Hepatocyte (in vitro differentiated cells): Measurements from ENCODE around the gene APBA2. TPM values are rescaled to one million over a fixed set of nuclear protein-coding genes. Genes with fewer than 3 reads are reported as not detected.

ENCODE experiments used
- DNase-seq: peaks from one replicate; pipeline ENCODE4 v3.0.0-alpha.2; 2016; ENCODE audit warnings: low spot score
- H2AFZ ChIP-seq: fragments of 200-600 bp; sonication (generic); 2 replicates; pipeline ENCODE4 v1.6.0; 2016; ENCODE audit warnings: antibody characterized with exemption, mild to moderate bottlenecking
- H3K27ac ChIP-seq: fragments of 200-600 bp; sonication (generic); 2 replicates; pipeline ENCODE4 v1.5.1; 2016; ENCODE audit warnings: mild to moderate bottlenecking
- H3K27me3 ChIP-seq: fragments of 200-600 bp; sonication (generic); 2 replicates; pipeline ENCODE4 v1.6.1; 2016
- H3K36me3 ChIP-seq: fragments of 200-600 bp; sonication (generic); replicated peaks from 2 replicates; pipeline ENCODE4 v1.5.1; 2016; ENCODE audit warnings: low read depth; ENCODE audit not compliant: insufficient read depth
- H3K4me1 ChIP-seq: fragments of 200-600 bp; sonication (generic); 2 replicates; pipeline ENCODE4 v1.5.1; 2016; ENCODE audit warnings: mild to moderate bottlenecking, moderate library complexity; ENCODE audit not compliant: insufficient read depth
- H3K4me2 ChIP-seq: fragments of 200-600 bp; sonication (generic); 2 replicates; pipeline ENCODE4 v1.6.0; 2016
- H3K4me3 ChIP-seq: fragments of 200-600 bp; sonication (generic); 2 replicates; pipeline ENCODE4 v1.5.1; 2016; ENCODE audit warnings: mild to moderate bottlenecking
- H3K79me2 ChIP-seq: fragments of 200-600 bp; sonication (generic); 2 replicates; pipeline ENCODE4 v1.6.0; 2017; ENCODE audit warnings: mild to moderate bottlenecking
- H3K9me2 ChIP-seq: fragments of 200-600 bp; sonication (generic); replicated peaks from 2 replicates; pipeline ENCODE4 v1.6.0; 2017; ENCODE audit warnings: mild to moderate bottlenecking; ENCODE audit not compliant: insufficient read depth
- H3K9me3 ChIP-seq: fragments of 200-600 bp; sonication (generic); 2 replicates; pipeline ENCODE4 v1.5.1; 2016; ENCODE audit warnings: low read depth, mild to moderate bottlenecking
- H4K20me1 ChIP-seq: fragments of 200-600 bp; sonication (generic); 2 replicates; pipeline ENCODE4 v1.6.0; 2016; ENCODE audit warnings: mild to moderate bottlenecking; ENCODE audit not compliant: insufficient read depth, poor library complexity, severe bottlenecking
- EZH2 ChIP-seq: fragments of 200-600 bp; sonication (generic); IDR thresholded peaks from 2 replicates; pipeline ENCODE4 v1.6.1; 2016; ENCODE audit warnings: antibody characterized with exemption, mild to moderate bottlenecking, borderline replicate concordance
- EZH2phosphoT487 ChIP-seq: fragments of 200-600 bp; sonication (generic); IDR thresholded peaks from one replicate; pipeline ENCODE4 v1.6.1; 2018; ENCODE audit warnings: antibody characterized with exemption, mild to moderate bottlenecking, low read depth, moderate library complexity; ENCODE audit not compliant: unreplicated experiment, severe bottlenecking
- WGBS: methylation state at CpG from one replicate; pipeline ENCODE4 v1.1.6; 2016; ENCODE audit warnings: low lambda C conversion rate; ENCODE audit errors: missing lambda C conversion rate; 5-methylcytosine and 5-hydroxymethylcytosine counted together
- polyA plus RNA-seq: library from polyadenylated mRNA; unstranded; fragments of >200 nt; fragmentation: Nextera tagmentation; extraction: Ambion mirVana; gene quantifications from 2 replicates; pipeline ENCODE4 v1.2.1, GENCODE V29; 2016
- total RNA-seq: library from RNA; depleted of rRNA; stranded (reverse); fragments of >200 nt; gene quantifications from 2 replicates; pipeline ENCODE4 v1.2.3, GENCODE V29; 2014
- TF ChIP-seq, protein P1 (sequence below): fragments of 200-600 bp; sonication (generic); IDR thresholded peaks from 2 replicates; pipeline ENCODE4 v1.5.1; 2016; ENCODE audit warnings: antibody characterized with exemption, mild to moderate bottlenecking; ENCODE audit not compliant: poor library complexity

The APBA2 gene
- total and polyA plus RNA-seq, 2 experiments from 2014 or later: 8.4 to 10.1 TPM

- Histone ChIP-seq H3K4me1 (no peaks in the 10 kb centered on the region), H3K4me2 (no peak overlapping the region), H3K9me3 (no peaks in the 10 kb centered on the region), H3K4me3 (no peak overlapping the region), H3K79me2 (no peaks in the 10 kb centered on the region), H2AFZ (no peak overlapping the region), H3K27ac (no peak overlapping the region), H4K20me1 (no peaks in the 10 kb centered on the region), H3K9me2 (no peaks in the 10 kb centered on the region), H3K36me3 (no peaks in the 10 kb centered on the region), H3K27me3 (no peaks in the 10 kb centered on the region)
- WGBS: 77% methylated on average over 11 of the region's 11 CpGs
- DNase-seq: no peak
- TF ChIP-seq EZH2phosphoT487: no peak
- TF ChIP-seq EZH2: no peak
- TF ChIP-seq, protein P1, sequence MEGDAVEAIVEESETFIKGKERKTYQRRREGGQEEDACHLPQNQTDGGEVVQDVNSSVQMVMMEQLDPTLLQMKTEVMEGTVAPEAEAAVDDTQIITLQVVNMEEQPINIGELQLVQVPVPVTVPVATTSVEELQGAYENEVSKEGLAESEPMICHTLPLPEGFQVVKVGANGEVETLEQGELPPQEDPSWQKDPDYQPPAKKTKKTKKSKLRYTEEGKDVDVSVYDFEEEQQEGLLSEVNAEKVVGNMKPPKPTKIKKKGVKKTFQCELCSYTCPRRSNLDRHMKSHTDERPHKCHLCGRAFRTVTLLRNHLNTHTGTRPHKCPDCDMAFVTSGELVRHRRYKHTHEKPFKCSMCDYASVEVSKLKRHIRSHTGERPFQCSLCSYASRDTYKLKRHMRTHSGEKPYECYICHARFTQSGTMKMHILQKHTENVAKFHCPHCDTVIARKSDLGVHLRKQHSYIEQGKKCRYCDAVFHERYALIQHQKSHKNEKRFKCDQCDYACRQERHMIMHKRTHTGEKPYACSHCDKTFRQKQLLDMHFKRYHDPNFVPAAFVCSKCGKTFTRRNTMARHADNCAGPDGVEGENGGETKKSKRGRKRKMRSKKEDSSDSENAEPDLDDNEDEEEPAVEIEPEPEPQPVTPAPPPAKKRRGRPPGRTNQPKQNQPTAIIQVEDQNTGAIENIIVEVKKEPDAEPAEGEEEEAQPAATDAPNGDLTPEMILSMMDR: no peak
Observed at GRCh38 chr15:28904541-28905315, 19.0 kb downstream of the APBA2 start.

GRCh38 chr15:28907338-28907960 is 21.7 kb downstream of the APBA2 start:
- no peak for DNase-seq
- Histone ChIP-seq H2AFZ (no peak overlapping the region), H3K9me2 (no peaks in the 10 kb centered on the region), H3K9me3 (no peaks in the 10 kb centered on the region), H3K27me3 (no peaks in the 10 kb centered on the region), H3K4me2 (no peak overlapping the region), H3K27ac (no peak overlapping the region), H3K36me3 (no peaks in the 10 kb centered on the region), H3K4me1 (no peaks in the 10 kb centered on the region), H4K20me1 (no peaks in the 10 kb centered on the region), H3K4me3 (no peak overlapping the region), H3K79me2 (no peaks in the 10 kb centered on the region)
- 90% methylated on average over 11 of the region's 11 CpGs for WGBS
- no peak for TF ChIP-seq EZH2phosphoT487
- TF ChIP-seq, protein P1: no peak
- no peak for TF ChIP-seq EZH2

DNA sequence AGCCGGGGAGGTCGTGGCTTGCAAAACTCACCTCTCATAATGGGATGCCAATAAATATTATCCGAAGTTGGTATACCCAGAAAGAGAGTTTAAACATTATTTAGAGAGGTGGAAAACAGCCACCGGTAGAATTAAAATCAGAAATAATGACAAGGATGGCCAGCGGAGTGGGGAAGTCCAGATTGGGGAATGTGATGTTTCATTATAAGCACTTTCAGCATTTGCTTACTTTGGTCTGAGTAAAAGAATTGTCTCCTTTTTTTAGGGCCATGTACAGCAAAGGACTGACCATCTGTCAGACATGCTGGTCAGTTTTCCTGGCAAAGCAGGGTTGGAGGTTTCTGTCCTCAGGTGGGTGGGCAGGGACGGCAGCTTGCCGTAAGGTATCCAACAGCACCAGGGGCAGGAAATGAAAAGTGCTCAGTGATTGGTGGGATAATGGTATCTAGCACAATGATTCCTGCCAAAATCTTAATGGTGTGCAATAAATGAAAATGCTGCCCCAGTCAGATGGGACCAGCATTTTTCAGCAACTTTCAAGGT is 24.3 kb downstream of the APBA2 start:
- TF ChIP-seq EZH2phosphoT487: no peak
- TF ChIP-seq, protein P1: no peak
- TF ChIP-seq EZH2: no peak
- H3K36me3 ChIP-seq: no peaks in the 10 kb centered on the region
- H3K79me2 ChIP-seq: no peaks in the 10 kb centered on the region
- H3K4me1 ChIP-seq: no peaks in the 10 kb centered on the region
- 89% methylated on average over 7 of the region's 7 CpGs for WGBS
- H2AFZ ChIP-seq: no peak overlapping the region
- H3K27me3 ChIP-seq: no peaks in the 10 kb centered on the region
- no peaks in the 10 kb centered on the region for H4K20me1 ChIP-seq
- no peak overlapping the region for H3K4me3 ChIP-seq
- no peak overlapping the region for H3K4me2 ChIP-seq
- no peak for DNase-seq
- no peak overlapping the region for H3K27ac ChIP-seq
- H3K9me3 ChIP-seq: no peaks in the 10 kb centered on the region
- no peaks in the 10 kb centered on the region for H3K9me2 ChIP-seq
